Glutamatergic neuron (in vitro differentiated cells): ENCODE measurements around the gene FAS. TPM values are rescaled to one million over a fixed set of nuclear protein-coding genes. Genes with fewer than 3 reads are reported as not detected.
A peak's percentile ranks its signal among the peaks of the same experiment; 100 is the strongest.

Source experiments
- DNase-seq: peaks from one replicate; pipeline ENCODE4 v3.0.0; 2022
- H3K27ac Mint-ChIP-seq: one replicate; pipeline ENCODE4 v1.8.0; 2020; ENCODE audit warnings: mild to moderate bottlenecking, mixed read lengths, inconsistent platforms; ENCODE audit not compliant: unreplicated experiment
- H3K27me3 Mint-ChIP-seq: one replicate; pipeline ENCODE4 v1.8.0; 2020; ENCODE audit warnings: mild to moderate bottlenecking, moderate library complexity, mixed read lengths, inconsistent platforms; ENCODE audit not compliant: unreplicated experiment
- H3K36me3 Mint-ChIP-seq: one replicate; pipeline ENCODE4 v1.8.0; 2020; ENCODE audit warnings: mild to moderate bottlenecking, mixed read lengths, inconsistent platforms; ENCODE audit not compliant: unreplicated experiment
- H3K4me1 Mint-ChIP-seq: one replicate; pipeline ENCODE4 v1.8.0; 2020; ENCODE audit warnings: mild to moderate bottlenecking, low read depth, mixed read lengths, inconsistent platforms; ENCODE audit not compliant: unreplicated experiment
- H3K4me3 Mint-ChIP-seq: one replicate; pipeline ENCODE4 v1.8.0; 2020; ENCODE audit warnings: mild to moderate bottlenecking, mixed read lengths, inconsistent platforms; ENCODE audit not compliant: unreplicated experiment
- H3K9me3 Mint-ChIP-seq: one replicate; pipeline ENCODE4 v1.8.0; 2020; ENCODE audit warnings: mild to moderate bottlenecking, moderate library complexity, mixed read lengths, inconsistent platforms; ENCODE audit not compliant: unreplicated experiment
- long read RNA-seq: library from polyadenylated mRNA; unstranded; transcript quantifications from one replicate; pipeline ENCODE4 v2.0.0, GENCODE V29; 2020; ENCODE audit not compliant: unreplicated experiment
- total RNA-seq: library from RNA; stranded (reverse); fragmentation: NEBNext Ultra II Directional; extraction: Animal tissue kit (Norgen Biotek cat#: 25700); gene quantifications from one replicate; pipeline ENCODE4 v1.2.1, GENCODE V29; 2021; ENCODE audit not compliant: unreplicated experiment
- TF ChIP-seq, protein P1 (sequence below): fragments of 200-600 bp; sonication (generic); IDR thresholded peaks from one replicate; pipeline ENCODE4 v1.5.0; 2021; ENCODE audit not compliant: partially characterized antibody, unreplicated experiment

Gene FAS
- total RNA-seq: 0.69 TPM
- long read RNA-seq, partial matches to known transcripts: 0 of 2 reads
- long read RNA-seq, other reads (novel, unspliced or antisense): 1 of 2 reads

GRCh38 chr10:88990384-88991160 is at the start of gene FAS:
Gene FAS (plus strand): TSS chr10:88990798. CDS start chr10:88990877, 79 bp downstream.
- Mint-ChIP-seq H3K27me3 (peaks cover 10% of the 10 kb centered on the region), H3K36me3 (peaks cover 8% of the 10 kb centered on the region), H3K9me3 (no peaks in the 10 kb centered on the region), H3K4me3 (peak within 1 kb of the TSS; percentile 92), H3K4me1 (peaks cover 3% of the 10 kb centered on the region), H3K27ac (no peak within 1 kb of the TSS)
- DNase-seq: peak; percentile 42
- TF ChIP-seq, protein P1, sequence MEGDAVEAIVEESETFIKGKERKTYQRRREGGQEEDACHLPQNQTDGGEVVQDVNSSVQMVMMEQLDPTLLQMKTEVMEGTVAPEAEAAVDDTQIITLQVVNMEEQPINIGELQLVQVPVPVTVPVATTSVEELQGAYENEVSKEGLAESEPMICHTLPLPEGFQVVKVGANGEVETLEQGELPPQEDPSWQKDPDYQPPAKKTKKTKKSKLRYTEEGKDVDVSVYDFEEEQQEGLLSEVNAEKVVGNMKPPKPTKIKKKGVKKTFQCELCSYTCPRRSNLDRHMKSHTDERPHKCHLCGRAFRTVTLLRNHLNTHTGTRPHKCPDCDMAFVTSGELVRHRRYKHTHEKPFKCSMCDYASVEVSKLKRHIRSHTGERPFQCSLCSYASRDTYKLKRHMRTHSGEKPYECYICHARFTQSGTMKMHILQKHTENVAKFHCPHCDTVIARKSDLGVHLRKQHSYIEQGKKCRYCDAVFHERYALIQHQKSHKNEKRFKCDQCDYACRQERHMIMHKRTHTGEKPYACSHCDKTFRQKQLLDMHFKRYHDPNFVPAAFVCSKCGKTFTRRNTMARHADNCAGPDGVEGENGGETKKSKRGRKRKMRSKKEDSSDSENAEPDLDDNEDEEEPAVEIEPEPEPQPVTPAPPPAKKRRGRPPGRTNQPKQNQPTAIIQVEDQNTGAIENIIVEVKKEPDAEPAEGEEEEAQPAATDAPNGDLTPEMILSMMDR: no peak

DNA sequence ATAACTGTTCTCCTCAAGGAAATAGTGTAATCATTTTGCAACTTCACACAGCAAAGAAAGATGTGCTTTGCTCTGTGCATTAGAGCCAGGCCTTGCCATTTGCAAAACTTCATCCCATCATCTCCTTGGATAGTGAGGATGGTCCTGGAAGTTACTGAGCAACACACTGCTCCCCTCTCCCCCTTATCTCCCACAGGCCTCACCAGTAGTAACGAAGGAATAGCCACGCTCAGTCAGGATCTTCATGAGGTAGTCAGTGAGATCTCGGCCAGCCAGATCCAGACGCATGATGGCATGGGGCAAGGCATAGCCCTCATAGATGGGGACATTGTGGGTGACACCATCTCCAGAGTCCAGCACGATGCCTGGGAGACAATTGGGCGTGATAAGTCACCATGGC is 49.6 kb upstream of the FAS start:
- no peaks in the 10 kb centered on the region for H3K36me3 Mint-ChIP-seq
- no peaks in the 10 kb centered on the region for H3K27me3 Mint-ChIP-seq
- no peak for DNase-seq
- H3K9me3 Mint-ChIP-seq: no peaks in the 10 kb centered on the region
- H3K27ac Mint-ChIP-seq: no peak overlapping the region
- H3K4me1 Mint-ChIP-seq: no peaks in the 10 kb centered on the region
- H3K4me3 Mint-ChIP-seq: no peak overlapping the region
- TF ChIP-seq, protein P1: no peak

DNA sequence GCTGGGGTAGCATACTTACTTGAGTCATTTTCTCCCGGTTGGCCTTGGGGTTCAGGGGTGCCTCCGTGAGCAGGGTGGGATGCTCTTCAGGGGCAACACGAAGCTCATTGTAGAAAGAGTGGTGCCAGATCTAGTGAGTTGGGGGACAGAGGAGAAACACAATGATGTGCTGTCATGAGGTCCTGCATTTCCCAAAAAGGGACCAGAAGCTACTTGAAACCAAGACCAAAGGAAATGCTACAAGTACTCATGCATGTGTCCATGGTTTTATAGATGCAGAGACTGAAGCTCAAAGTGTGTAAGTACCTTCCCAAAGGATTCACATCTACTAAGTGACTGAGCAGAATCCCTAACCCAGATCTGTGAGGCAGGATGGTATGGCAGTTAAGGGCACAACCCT is 46.8 kb upstream of the FAS start:
- TF ChIP-seq, protein P1: no peak
- Mint-ChIP-seq H3K9me3 (no peaks in the 10 kb centered on the region), H3K27me3 (no peaks in the 10 kb centered on the region), H3K36me3 (no peaks in the 10 kb centered on the region), H3K4me1 (no peaks in the 10 kb centered on the region), H3K27ac (no peak overlapping the region), H3K4me3 (no peak overlapping the region)
- no peak for DNase-seq

- H3K4me1 Mint-ChIP-seq: no peaks in the 10 kb centered on the region
- no peaks in the 10 kb centered on the region for H3K27me3 Mint-ChIP-seq
- H3K27ac Mint-ChIP-seq: no peak overlapping the region
- H3K9me3 Mint-ChIP-seq: no peaks in the 10 kb centered on the region
- TF ChIP-seq, protein P1: no peak
- DNase-seq: no peak
- H3K36me3 Mint-ChIP-seq: no peaks in the 10 kb centered on the region
- H3K4me3 Mint-ChIP-seq: no peak overlapping the region
Observed at GRCh38 chr10:88944813-88945212, 45.8 kb upstream of the FAS start.

DNA sequence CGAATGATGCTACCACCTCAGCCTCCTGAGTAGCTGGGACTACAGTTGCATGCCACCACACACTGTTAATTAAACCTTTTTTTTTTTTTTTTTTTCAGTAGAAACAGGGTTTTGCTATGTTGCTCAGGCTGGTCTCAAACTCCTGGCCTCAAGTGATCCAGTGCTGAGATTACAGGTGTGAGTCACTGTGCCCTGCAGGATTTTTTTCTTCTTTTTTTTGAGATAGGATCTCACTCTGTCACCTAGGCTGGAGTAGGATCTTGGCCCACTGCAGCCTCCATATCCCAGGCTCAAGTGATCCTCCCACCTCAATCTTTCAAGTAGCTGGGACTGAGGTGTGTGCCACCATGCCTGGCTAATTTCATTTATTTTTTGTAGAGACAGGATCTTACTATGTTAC is 44.4 kb upstream of the FAS start:
- no peaks in the 10 kb centered on the region for H3K27me3 Mint-ChIP-seq
- no peak overlapping the region for H3K27ac Mint-ChIP-seq
- H3K9me3 Mint-ChIP-seq: no peaks in the 10 kb centered on the region

More for the DNA sequence above, 44.4 kb upstream of the FAS start:
- TF ChIP-seq, protein P1: no peak
- no peak for DNase-seq
- Mint-ChIP-seq H3K4me3 (no peak overlapping the region), H3K36me3 (no peaks in the 10 kb centered on the region), H3K4me1 (peaks cover 4% of the 10 kb centered on the region)
